Upper lobe of left lung (tissue), 6 donors: ENCODE results near the gene EML4. TPM values are rescaled to one million over a fixed set of nuclear protein-coding genes. Genes with fewer than 3 reads are reported as not detected.

Experiments
- ATAC-seq, 2 donors: fragments of 200-7000 bp; cut with Tn5 transposase; one replicate each; pipeline ENCODE4 v1.9.1; 2022; ENCODE audit warnings: mild to moderate bottlenecking in 2 of 2, moderate library complexity in 2 of 2; ENCODE audit not compliant: low FRiP score in 2 of 2
- DNase-seq, 2 donors: peaks; one replicate each; pipeline ENCODE4 v3.0.0-alpha.2; 2019 to 2020
- H3K27ac ChIP-seq, 4 donors: fragments of 200-600 bp; sonication (generic); one replicate each; pipeline ENCODE4 v1.5.1; 2016 to 2019
- H3K27me3 ChIP-seq, 4 donors: fragments of 200-600 bp; sonication (generic); one replicate each; pipeline ENCODE4 v1.5.1; 2017 to 2019
- H3K36me3 ChIP-seq, 4 donors: fragments of 200-600 bp; sonication (generic); one replicate each; pipeline ENCODE4 v1.5.1; 2016 to 2019
- H3K4me1 ChIP-seq, 4 donors: fragments of 200-600 bp; sonication (generic); one replicate each; pipeline ENCODE4 v1.5.1; 2018 to 2019
- H3K4me3 ChIP-seq, 4 donors: fragments of 200-600 bp; sonication (generic); one replicate each; pipeline ENCODE4 v1.5.1; 2017 to 2019; ENCODE audit warnings: mild to moderate bottlenecking in 2 of 4, moderate library complexity in 1 of 4
- H3K9me3 ChIP-seq, 4 donors: fragments of 200-600 bp; sonication (generic); one replicate each; pipeline ENCODE4 v1.5.1; 2018 to 2019
- EP300 ChIP-seq, 4 donors: sonication (generic); formaldehyde crosslinking; IDR thresholded peaks; one replicate each; pipeline ENCODE4 v1.5.1; 2017; ENCODE audit warnings: antibody characterized with exemption in 4 of 4, control low read depth in 2 of 4
- POLR2A ChIP-seq, 4 donors: fragments of 450-650 bp; IDR thresholded peaks; one replicate each; pipeline ENCODE4 v1.5.1; 2016 to 2017; ENCODE audit warnings: antibody characterized with exemption in 4 of 4, mild to moderate bottlenecking in 2 of 4
- POLR2AphosphoS5 ChIP-seq, 2 donors: sonication (generic); formaldehyde crosslinking; IDR thresholded peaks; one replicate each; pipeline ENCODE4 v1.5.1; 2017; ENCODE audit warnings: antibody characterized with exemption in 2 of 2
- WGBS, 2 donors: methylation state at CpG; one replicate each; pipeline ENCODE4 v1.1.5; 2017 to 2018; 5-methylcytosine and 5-hydroxymethylcytosine counted together
- total RNA-seq, 6 donors: library from RNA; depleted of rRNA in 4 of 6; stranded (reverse); fragments of >200 nt in 4 of 6; gene quantifications; one replicate each; pipeline versions ENCODE4 v1.1.0 to v1.2.1, GENCODE V29; 2016 to 2021
- TF ChIP-seq, protein P1 (sequence below), 6 experiments: fragments of 450-650 bp in 4 of 6; fragments of 200-600 bp in 2 of 6; sonication (generic) in 2 of 6; IDR thresholded peaks; one replicate each; pipeline ENCODE4 v1.5.1; 2016 to 2019; ENCODE audit warnings: antibody characterized with exemption in 6 of 6
- donor health status: DM: no; HTN: no; CAD: no; lungs with moderate emphysema.
- donor health status: DM: no; HTN: yes; CAD: no; lungs with severe emphysema.

EML4 gene
- total RNA-seq, 6 donors from 2014 or later, result 42.7 to 96.9 (median 62.0) TPM

DNA sequence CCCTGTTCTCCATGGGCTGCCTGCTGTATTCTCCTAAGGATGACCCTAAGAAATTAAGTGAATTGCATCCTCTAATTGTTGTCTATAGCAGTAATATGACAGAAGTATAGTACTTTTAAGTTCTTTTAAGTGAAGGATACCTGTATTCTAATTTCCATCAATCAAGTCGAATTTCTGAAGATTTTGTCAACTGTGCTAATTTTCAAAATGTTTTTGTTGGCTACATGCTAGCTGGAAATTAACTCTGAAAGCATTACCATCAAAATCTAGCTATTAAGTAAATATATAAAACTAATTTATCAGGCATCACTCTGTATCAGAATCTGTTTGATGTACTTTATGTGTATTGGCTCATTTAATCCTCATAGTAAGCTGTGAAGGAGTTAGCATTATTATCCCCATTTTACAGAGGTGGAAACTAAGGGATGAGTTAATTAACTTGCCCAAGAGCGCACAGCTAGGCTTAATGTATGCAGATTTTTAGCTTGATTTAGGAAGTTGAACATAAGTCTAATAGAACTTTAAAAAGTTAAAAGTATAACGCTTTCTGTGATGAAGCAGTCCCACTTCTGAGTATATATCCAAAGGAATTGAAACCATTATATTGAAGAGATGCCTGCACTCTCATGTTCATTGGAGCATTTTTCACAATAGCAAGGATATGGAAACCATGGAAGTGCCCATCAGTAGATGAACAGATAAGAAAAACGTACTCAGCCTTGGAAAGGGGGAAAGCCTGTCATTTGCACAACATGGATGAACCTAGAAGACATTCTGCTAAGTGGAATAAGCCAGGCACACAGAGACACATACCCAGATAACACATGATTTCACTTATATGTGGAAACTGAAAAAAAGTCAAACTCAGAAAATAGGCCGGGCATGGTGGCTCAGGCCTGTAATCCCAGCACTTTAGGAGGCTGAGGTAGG, 32.0 kb downstream of the EML4 start:
- Histone ChIP-seq H3K9me3 (no peaks in the 10 kb centered on the region), H3K27ac (no peak overlapping the region), H3K4me1 (peaks cover 8 to 14% (median 9%) of the 10 kb centered on the region in 4 donors), H3K27me3 (no peaks in the 10 kb centered on the region), H3K4me3 (no peak overlapping the region), H3K36me3 (no peaks in the 10 kb centered on the region)
- DNase-seq (no peak), ATAC-seq (no peak)
- WGBS, 2 donors, result 76 to 84% methylated on average over 5 of the region's 5 CpGs
- no peak for TF ChIP-seq POLR2A (IDR thresholded peaks at IDR 0.05)
- no peak for TF ChIP-seq EP300 (IDR thresholded peaks at IDR 0.05)
- no peak for TF ChIP-seq POLR2AphosphoS5 (IDR thresholded peaks at IDR 0.05)
- TF ChIP-seq, protein P1, sequence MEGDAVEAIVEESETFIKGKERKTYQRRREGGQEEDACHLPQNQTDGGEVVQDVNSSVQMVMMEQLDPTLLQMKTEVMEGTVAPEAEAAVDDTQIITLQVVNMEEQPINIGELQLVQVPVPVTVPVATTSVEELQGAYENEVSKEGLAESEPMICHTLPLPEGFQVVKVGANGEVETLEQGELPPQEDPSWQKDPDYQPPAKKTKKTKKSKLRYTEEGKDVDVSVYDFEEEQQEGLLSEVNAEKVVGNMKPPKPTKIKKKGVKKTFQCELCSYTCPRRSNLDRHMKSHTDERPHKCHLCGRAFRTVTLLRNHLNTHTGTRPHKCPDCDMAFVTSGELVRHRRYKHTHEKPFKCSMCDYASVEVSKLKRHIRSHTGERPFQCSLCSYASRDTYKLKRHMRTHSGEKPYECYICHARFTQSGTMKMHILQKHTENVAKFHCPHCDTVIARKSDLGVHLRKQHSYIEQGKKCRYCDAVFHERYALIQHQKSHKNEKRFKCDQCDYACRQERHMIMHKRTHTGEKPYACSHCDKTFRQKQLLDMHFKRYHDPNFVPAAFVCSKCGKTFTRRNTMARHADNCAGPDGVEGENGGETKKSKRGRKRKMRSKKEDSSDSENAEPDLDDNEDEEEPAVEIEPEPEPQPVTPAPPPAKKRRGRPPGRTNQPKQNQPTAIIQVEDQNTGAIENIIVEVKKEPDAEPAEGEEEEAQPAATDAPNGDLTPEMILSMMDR (IDR thresholded peaks at IDR 0.05), result no peak

DNA sequence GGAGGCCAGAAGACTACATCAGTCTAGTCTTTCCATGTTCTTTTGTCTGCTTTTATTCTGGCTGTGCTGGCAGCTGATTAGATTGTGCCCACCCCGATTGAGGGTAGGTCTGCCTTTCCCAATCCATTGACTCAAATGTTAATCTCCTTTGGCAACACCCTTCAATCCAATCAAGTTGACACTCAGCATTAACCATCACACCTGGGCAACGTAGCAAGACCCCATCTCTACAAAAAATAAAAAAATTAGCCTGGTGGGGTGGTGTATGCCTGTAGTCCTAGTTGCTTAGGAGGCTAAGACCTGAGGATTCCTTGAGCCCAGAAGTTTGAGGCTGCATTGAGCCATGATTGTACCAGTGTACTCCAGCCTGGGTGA, 33.5 kb downstream of the EML4 start:
- TF ChIP-seq POLR2AphosphoS5 (IDR thresholded peaks at IDR 0.05) (no peak), EP300 (IDR thresholded peaks at IDR 0.05) (no peak), POLR2A (IDR thresholded peaks at IDR 0.05) (no peak)
- TF ChIP-seq, protein P1 (IDR thresholded peaks at IDR 0.05), result no peak
- Histone ChIP-seq H3K9me3 (no peaks in the 10 kb centered on the region), H3K27me3 (no peaks in the 10 kb centered on the region), H3K36me3 (no peaks in the 10 kb centered on the region), H3K4me3 (no peak overlapping the region), H3K4me1 (peaks cover 0 to 5% (median 2%) of the 10 kb centered on the region in 4 donors), H3K27ac (no peak overlapping the region)
- DNase-seq, result no peak
- no peak for ATAC-seq
- WGBS, 2 donors, result 93 to 96% methylated on average over 2 of the region's 2 CpGs

DNA sequence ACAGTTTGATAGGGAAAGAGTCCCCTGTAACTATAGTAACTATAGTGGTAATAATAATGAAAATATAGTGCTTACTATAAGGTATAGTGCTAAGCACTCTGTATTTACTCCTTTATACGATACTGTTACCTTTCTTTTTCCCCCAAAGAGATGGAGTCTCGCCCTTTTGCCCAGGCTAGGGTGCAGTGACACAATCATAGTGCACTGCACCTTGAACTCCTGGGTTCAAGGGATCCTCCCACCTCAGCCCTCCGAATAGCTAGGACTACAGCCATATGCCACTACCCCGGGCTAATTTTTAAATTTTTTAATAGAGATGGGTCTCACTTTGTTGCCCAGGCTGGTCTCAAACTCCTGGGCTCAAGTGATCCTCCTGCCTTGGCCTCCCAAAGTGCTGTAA, 34.6 kb downstream of the EML4 start:
- ATAC-seq (no peak), DNase-seq (no peak)
- no peaks in the 10 kb centered on the region for H3K36me3 ChIP-seq
- 96 to 98% methylated on average over 4 of the region's 4 CpGs for WGBS, 2 donors
- no peak overlapping the region for H3K27ac ChIP-seq
- H3K27me3 ChIP-seq, result no peaks in the 10 kb centered on the region
- peaks cover 0 to 5% (median under 1%) of the 10 kb centered on the region in 4 donors for H3K4me1 ChIP-seq
- TF ChIP-seq EP300 (IDR thresholded peaks at IDR 0.05) (no peak), POLR2AphosphoS5 (IDR thresholded peaks at IDR 0.05) (no peak), POLR2A (IDR thresholded peaks at IDR 0.05) (no peak)
- TF ChIP-seq, protein P1 (IDR thresholded peaks at IDR 0.05), result no peak
- H3K9me3 ChIP-seq, result no peaks in the 10 kb centered on the region
- H3K4me3 ChIP-seq, result no peak overlapping the region

DNA sequence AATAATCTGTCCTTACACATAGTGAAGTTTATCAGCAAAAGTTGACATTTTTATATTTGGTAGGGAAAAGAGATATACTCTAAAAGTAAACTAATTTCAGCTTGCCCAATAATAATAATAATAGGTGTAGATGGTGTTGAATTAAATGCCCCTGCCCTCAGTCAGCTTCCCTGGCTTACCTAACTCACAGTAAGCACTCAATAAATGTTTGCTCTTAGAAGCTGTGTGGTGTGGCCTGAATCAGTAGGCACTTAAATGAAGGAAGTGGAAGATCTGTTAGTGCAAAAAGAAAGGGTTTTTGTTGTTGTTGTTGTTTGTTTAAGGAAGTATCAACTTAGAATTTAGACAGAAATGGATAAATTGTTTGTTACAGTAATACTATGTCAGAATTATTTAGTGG, 36.2 kb downstream of the EML4 start:
- H3K4me1 ChIP-seq, result peaks cover 0 to 5% (median 0%) of the 10 kb centered on the region in 4 donors
- no peaks in the 10 kb centered on the region for H3K9me3 ChIP-seq
- DNase-seq (no peak), ATAC-seq (no peak)
- no peaks in the 10 kb centered on the region for H3K36me3 ChIP-seq
- no peak overlapping the region for H3K27ac ChIP-seq
- H3K27me3 ChIP-seq, result no peaks in the 10 kb centered on the region
- TF ChIP-seq POLR2AphosphoS5 (IDR thresholded peaks at IDR 0.05) (no peak), EP300 (IDR thresholded peaks at IDR 0.05) (no peak), POLR2A (IDR thresholded peaks at IDR 0.05) (no peak)
- TF ChIP-seq, protein P1 (IDR thresholded peaks at IDR 0.05), result no peak
- H3K4me3 ChIP-seq, result no peak overlapping the region
